Smooth muscle cell (in vitro differentiated cells): ENCODE data around the gene PRIM2. TPM values are rescaled to one million over a fixed set of nuclear protein-coding genes. Genes with fewer than 3 reads are reported as not detected.
"Not testable (repeated sequence)": the region's sequence is repeated elsewhere in the genome, so short reads cannot be mapped to it uniquely, and the experiment has no call there.

Experiments
- DNase-seq: peaks from one replicate; lab custom pipeline; 2025; ENCODE audit not compliant: unreplicated experiment; lab: John Stamatoyannopoulos, UW
- H2AFZ ChIP-seq: fragments of 200-600 bp; sonication (generic); 2 replicates; pipeline ENCODE4 v1.6.0; 2016; ENCODE audit warnings: antibody characterized with exemption, low read depth, mild to moderate bottlenecking
- H3F3A ChIP-seq: fragments of 200-600 bp; sonication (generic); 2 replicates; pipeline ENCODE4 v1.6.0; 2017; ENCODE audit warnings: antibody characterized with exemption, low read depth
- H3K27ac ChIP-seq: fragments of 200-600 bp; sonication (generic); 2 replicates; pipeline ENCODE4 v1.5.1; 2016; ENCODE audit warnings: low read depth, mild to moderate bottlenecking
- H3K27me3 ChIP-seq: fragments of 200-600 bp; sonication (generic); 2 replicates; pipeline ENCODE4 v1.6.1; 2016; ENCODE audit warnings: low read depth, mild to moderate bottlenecking
- H3K36me3 ChIP-seq: fragments of 200-600 bp; sonication (generic); 2 replicates; pipeline ENCODE4 v1.5.1; 2016; ENCODE audit warnings: low read depth
- H3K4me1 ChIP-seq: fragments of 200-600 bp; sonication (generic); 2 replicates; pipeline ENCODE4 v1.5.1; 2016; ENCODE audit warnings: low read depth
- H3K4me2 ChIP-seq: fragments of 200-600 bp; sonication (generic); 2 replicates; pipeline ENCODE4 v1.6.0; 2016; ENCODE audit warnings: mild to moderate bottlenecking
- H3K4me3 ChIP-seq: fragments of 200-600 bp; sonication (generic); 2 replicates; pipeline ENCODE4 v1.5.1; 2016; ENCODE audit warnings: mild to moderate bottlenecking
- H3K79me2 ChIP-seq: fragments of 200-600 bp; sonication (generic); 2 replicates; pipeline ENCODE4 v1.6.0; 2016; ENCODE audit warnings: low read depth, mild to moderate bottlenecking
- H3K9ac ChIP-seq: fragments of 200-600 bp; sonication (generic); 2 replicates; pipeline ENCODE4 v1.6.0; 2016; ENCODE audit warnings: low read depth
- H3K9me3 ChIP-seq: fragments of 200-600 bp; sonication (generic); replicated peaks from 2 replicates; pipeline ENCODE4 v1.5.1; 2016; ENCODE audit warnings: low read depth
- H4K20me1 ChIP-seq: fragments of 200-600 bp; sonication (generic); 2 replicates; pipeline ENCODE4 v1.6.0; 2016; ENCODE audit warnings: low read depth
- CTCF ChIP-seq: fragments of 200-600 bp; sonication (generic); IDR thresholded peaks from 2 replicates; pipeline ENCODE4 v1.5.1; 2017; ENCODE audit warnings: borderline replicate concordance, mild to moderate bottlenecking, antibody characterized with exemption; ENCODE audit not compliant: insufficient read depth, poor library complexity, severe bottlenecking
- WGBS: methylation state at CpG from one replicate; pipeline ENCODE4 v1.1.7; 2016; ENCODE audit warnings: low lambda C conversion rate; 5-methylcytosine and 5-hydroxymethylcytosine counted together
- polyA plus RNA-seq: library from polyadenylated mRNA; unstranded; fragments of >200 nt; fragmentation: Nextera tagmentation; extraction: Ambion mirVana; gene quantifications from 2 replicates; pipeline ENCODE4 v1.2.1, GENCODE V29; 2016
- total RNA-seq: library from RNA; depleted of rRNA; stranded (reverse); fragments of >200 nt; gene quantifications from 2 replicates; pipeline ENCODE4 v1.2.3, GENCODE V29; 2014

The PRIM2 gene
- 13.7 and 18.1 TPM in 2 replicates for total RNA-seq
- 6.3 and 7.0 TPM in 2 replicates for polyA plus RNA-seq

GRCh38 chr6:57317060-57317943 lies at the start of gene PRIM2:
TSS of gene PRIM2 (plus strand) at chr6:57317630. CDS start at chr6:57318446, 816 bp downstream.
- no peaks in the 10 kb centered on the region for H3K9me3 ChIP-seq
- H3K36me3 ChIP-seq = no peaks in the 10 kb centered on the region
- peaks cover 10% of the 10 kb centered on the region for H3F3A ChIP-seq
- H3K4me3 ChIP-seq = peak within 1 kb of the TSS; percentile 90
- no peaks in the 10 kb centered on the region for H4K20me1 ChIP-seq
- 1% methylated on average over 27 of the region's 27 CpGs for WGBS
- peaks cover 14% of the 10 kb centered on the region for H3K79me2 ChIP-seq
- peak within 1 kb of the TSS; percentile 70 for H2AFZ ChIP-seq
- H3K27ac ChIP-seq = peak within 1 kb of the TSS; percentile 12
- H3K9ac ChIP-seq = peak within 1 kb of the TSS; percentile 74
- H3K27me3 ChIP-seq = no peaks in the 10 kb centered on the region
- peak; percentile 33 for DNase-seq
- no peak for TF ChIP-seq CTCF
- peak within 1 kb of the TSS; percentile 85 for H3K4me2 ChIP-seq
- H3K4me1 ChIP-seq = peaks cover 16% of the 10 kb centered on the region

GRCh38 chr6:57268294-57268640 lies 49.2 kb upstream of the PRIM2 start:
- Histone ChIP-seq H4K20me1 (no peaks in the 10 kb centered on the region), H2AFZ (no peak overlapping the region), H3K4me1 (no peaks in the 10 kb centered on the region), H3K9me3 (no peaks in the 10 kb centered on the region), H3K27ac (peak overlapping the region; percentile 34), H3K4me2 (no peak overlapping the region), H3K79me2 (no peaks in the 10 kb centered on the region), H3K36me3 (no peaks in the 10 kb centered on the region), H3F3A (peaks cover 16% of the 10 kb centered on the region), H3K27me3 (no peaks in the 10 kb centered on the region), H3K4me3 (no peak overlapping the region), H3K9ac (no peak overlapping the region)
- no peak for TF ChIP-seq CTCF
- no peak for DNase-seq

DNA sequence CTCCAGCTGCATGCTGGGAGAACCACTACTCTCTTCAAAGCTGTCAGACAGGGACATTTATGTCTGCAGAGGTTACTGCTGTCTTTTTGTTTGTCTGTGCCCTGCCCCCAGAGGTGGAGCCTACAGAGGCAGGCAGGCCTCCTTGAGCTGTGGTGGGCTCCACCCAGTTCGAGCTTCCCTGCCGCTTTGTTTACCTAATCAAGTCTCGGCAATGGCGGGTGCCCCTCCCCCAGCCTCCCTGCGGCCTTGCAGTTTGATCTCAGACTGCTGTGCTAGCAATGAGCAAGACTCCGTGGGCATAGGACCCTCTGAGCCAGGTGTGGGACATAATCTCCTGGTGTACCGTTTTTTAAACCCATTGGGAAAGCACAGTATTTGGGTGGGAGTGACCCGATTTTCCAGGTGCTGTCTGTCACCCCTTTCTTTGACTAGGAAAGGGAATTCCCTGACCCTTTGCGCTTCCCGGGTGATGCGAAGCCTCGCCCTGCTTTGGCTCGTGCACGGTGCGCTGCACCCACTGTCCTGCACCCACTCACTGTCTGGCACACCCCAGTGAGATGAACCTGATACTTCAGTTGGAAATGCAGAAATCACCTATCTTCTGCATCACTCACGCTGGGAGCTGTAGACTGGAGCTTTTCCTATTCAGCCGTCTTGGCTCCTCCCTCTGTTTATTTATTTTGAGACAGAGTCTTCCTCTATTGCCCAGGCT lies 43.2 kb upstream of the PRIM2 start:
- WGBS = 97% methylated on average over 17 of the region's 17 CpGs

GRCh38 chr6:57275384-57275783 lies 42.0 kb upstream of the PRIM2 start:
- TF ChIP-seq CTCF = no peak
- H3K9ac ChIP-seq = no peak overlapping the region
- no peaks in the 10 kb centered on the region for H3K27me3 ChIP-seq
- WGBS = 75% methylated on average over 3 of the region's 3 CpGs
- no peak overlapping the region for H3K27ac ChIP-seq
- H4K20me1 ChIP-seq = no peaks in the 10 kb centered on the region
- H3K4me2 ChIP-seq = no peak overlapping the region
- DNase-seq = no peak
- peaks cover 13% of the 10 kb centered on the region for H3K4me1 ChIP-seq
- no peak overlapping the region for H3K4me3 ChIP-seq
- no peaks in the 10 kb centered on the region for H3K36me3 ChIP-seq
- no peaks in the 10 kb centered on the region for H3K79me2 ChIP-seq
- no peak overlapping the region for H2AFZ ChIP-seq
- no peaks in the 10 kb centered on the region for H3K9me3 ChIP-seq
- H3F3A ChIP-seq = peaks cover 10% of the 10 kb centered on the region

More for the DNA sequence above, 43.2 kb upstream of the PRIM2 start:
- H3K4me1 ChIP-seq, H3K9me3 ChIP-seq, H3F3A ChIP-seq, H3K27me3 ChIP-seq, H4K20me1 ChIP-seq, H2AFZ ChIP-seq, H3K79me2 ChIP-seq, H3K4me2 ChIP-seq, H3K9ac ChIP-seq, H3K36me3 ChIP-seq, H3K27ac ChIP-seq, H3K4me3 ChIP-seq, DNase-seq: not testable (repeated sequence)
